Measurements from ENCODE around the gene PCDH9.

DNA sequence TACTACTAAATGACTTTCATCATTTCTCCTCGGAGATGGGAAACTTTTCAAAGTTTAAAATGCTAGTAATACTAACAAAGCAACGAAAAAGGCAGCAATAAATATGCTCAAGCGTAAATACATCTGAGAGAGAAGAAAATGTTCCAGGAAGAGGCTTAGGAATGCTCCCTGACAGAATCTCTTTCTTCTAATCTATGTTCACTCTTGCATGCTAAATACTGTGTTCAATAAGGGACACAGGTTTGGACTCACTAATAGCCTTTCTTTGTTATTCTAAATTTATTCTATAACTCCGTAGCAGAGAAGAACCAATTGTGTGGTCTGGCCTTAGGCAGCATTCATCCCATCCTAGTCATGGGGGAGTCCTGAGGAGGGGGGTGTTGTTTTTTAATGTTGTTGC lies 823.0 kb downstream of the PCDH9 start:
- TF ChIP-seq, protein P1, sequence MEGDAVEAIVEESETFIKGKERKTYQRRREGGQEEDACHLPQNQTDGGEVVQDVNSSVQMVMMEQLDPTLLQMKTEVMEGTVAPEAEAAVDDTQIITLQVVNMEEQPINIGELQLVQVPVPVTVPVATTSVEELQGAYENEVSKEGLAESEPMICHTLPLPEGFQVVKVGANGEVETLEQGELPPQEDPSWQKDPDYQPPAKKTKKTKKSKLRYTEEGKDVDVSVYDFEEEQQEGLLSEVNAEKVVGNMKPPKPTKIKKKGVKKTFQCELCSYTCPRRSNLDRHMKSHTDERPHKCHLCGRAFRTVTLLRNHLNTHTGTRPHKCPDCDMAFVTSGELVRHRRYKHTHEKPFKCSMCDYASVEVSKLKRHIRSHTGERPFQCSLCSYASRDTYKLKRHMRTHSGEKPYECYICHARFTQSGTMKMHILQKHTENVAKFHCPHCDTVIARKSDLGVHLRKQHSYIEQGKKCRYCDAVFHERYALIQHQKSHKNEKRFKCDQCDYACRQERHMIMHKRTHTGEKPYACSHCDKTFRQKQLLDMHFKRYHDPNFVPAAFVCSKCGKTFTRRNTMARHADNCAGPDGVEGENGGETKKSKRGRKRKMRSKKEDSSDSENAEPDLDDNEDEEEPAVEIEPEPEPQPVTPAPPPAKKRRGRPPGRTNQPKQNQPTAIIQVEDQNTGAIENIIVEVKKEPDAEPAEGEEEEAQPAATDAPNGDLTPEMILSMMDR (IDR thresholded peaks at IDR 0.05): no peak
- TF ChIP-seq, protein P2, sequence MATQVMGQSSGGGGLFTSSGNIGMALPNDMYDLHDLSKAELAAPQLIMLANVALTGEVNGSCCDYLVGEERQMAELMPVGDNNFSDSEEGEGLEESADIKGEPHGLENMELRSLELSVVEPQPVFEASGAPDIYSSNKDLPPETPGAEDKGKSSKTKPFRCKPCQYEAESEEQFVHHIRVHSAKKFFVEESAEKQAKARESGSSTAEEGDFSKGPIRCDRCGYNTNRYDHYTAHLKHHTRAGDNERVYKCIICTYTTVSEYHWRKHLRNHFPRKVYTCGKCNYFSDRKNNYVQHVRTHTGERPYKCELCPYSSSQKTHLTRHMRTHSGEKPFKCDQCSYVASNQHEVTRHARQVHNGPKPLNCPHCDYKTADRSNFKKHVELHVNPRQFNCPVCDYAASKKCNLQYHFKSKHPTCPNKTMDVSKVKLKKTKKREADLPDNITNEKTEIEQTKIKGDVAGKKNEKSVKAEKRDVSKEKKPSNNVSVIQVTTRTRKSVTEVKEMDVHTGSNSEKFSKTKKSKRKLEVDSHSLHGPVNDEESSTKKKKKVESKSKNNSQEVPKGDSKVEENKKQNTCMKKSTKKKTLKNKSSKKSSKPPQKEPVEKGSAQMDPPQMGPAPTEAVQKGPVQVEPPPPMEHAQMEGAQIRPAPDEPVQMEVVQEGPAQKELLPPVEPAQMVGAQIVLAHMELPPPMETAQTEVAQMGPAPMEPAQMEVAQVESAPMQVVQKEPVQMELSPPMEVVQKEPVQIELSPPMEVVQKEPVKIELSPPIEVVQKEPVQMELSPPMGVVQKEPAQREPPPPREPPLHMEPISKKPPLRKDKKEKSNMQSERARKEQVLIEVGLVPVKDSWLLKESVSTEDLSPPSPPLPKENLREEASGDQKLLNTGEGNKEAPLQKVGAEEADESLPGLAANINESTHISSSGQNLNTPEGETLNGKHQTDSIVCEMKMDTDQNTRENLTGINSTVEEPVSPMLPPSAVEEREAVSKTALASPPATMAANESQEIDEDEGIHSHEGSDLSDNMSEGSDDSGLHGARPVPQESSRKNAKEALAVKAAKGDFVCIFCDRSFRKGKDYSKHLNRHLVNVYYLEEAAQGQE (IDR thresholded peaks at IDR 0.05; ENCODE audit: insufficient read depth in 1 of 2, low read depth in 2 of 2, low read length in 1 of 2): no peak
- no peak for TF ChIP-seq POLR2AphosphoS5 (IDR thresholded peaks at IDR 0.05; ENCODE audit: low read depth, low read length)
- no peak for TF ChIP-seq SIN3A (IDR thresholded peaks at IDR 0.05; ENCODE audit: borderline replicate concordance, insufficient read depth, low read depth, low read length)
- no peak for TF ChIP-seq TCF7L2 (IDR thresholded peaks at IDR 0.05; ENCODE audit: low read depth, low read length)
